HEK293 (cell line): ENCODE data around the gene SLC39A5.

Experiments
- CTCF ChIP-seq: fragments of 450-650 bp; formaldehyde crosslinking; IDR thresholded peaks from 2 replicates; pipeline ENCODE4 v1.5.1; 2016; ENCODE audit warnings: missing biosample characterization, missing genetic modification characterization
- EGR2 ChIP-seq: fragments of 450-650 bp; formaldehyde crosslinking; IDR thresholded peaks from 2 replicates; pipeline ENCODE4 v1.5.1; 2016; ENCODE audit warnings: low read depth, missing biosample characterization, missing genetic modification characterization
- PATZ1 ChIP-seq: fragments of 450-650 bp; formaldehyde crosslinking; IDR thresholded peaks from 2 replicates; pipeline ENCODE4 v1.5.1; 2016; ENCODE audit warnings: missing biosample characterization, missing genetic modification characterization
- SETDB1 ChIP-seq: IDR thresholded peaks from one replicate; pipeline ENCODE4 v1.6.1; 2017; ENCODE audit warnings: mild to moderate bottlenecking, low read length, moderate library complexity, mixed read lengths; ENCODE audit not compliant: insufficient read length
- TCF7L2 ChIP-seq: IDR thresholded peaks from 2 replicates; pipeline ENCODE4 v1.6.1; 2011; ENCODE audit warnings: low read depth, mild to moderate bottlenecking, inconsistent platforms, low read length, moderate library complexity, borderline replicate concordance
- YY1 ChIP-seq: fragments of 450-650 bp; formaldehyde crosslinking; IDR thresholded peaks from 2 replicates; pipeline ENCODE4 v1.5.1; 2018; ENCODE audit warnings: missing biosample characterization, missing genetic modification characterization
- ZBTB8A ChIP-seq: fragments of 450-650 bp; formaldehyde crosslinking; IDR thresholded peaks from 2 replicates; pipeline ENCODE4 v1.5.1; 2016; ENCODE audit warnings: missing biosample characterization, missing genetic modification characterization
- ZNF140 ChIP-seq: fragments of 450-650 bp; formaldehyde crosslinking; IDR thresholded peaks from 2 replicates; pipeline ENCODE4 v1.5.1; 2016; ENCODE audit warnings: missing biosample characterization, missing genetic modification characterization
- ZNF558 ChIP-seq: fragments of 450-650 bp; formaldehyde crosslinking; IDR thresholded peaks from 2 replicates; pipeline ENCODE4 v1.5.1; 2016; ENCODE audit warnings: missing biosample characterization, missing genetic modification characterization
- ZSCAN5A ChIP-seq: fragments of 450-650 bp; formaldehyde crosslinking; IDR thresholded peaks from 2 replicates; pipeline ENCODE4 v1.5.1; 2016; ENCODE audit warnings: missing biosample characterization, missing genetic modification characterization
- ZXDB ChIP-seq: fragments of 450-650 bp; formaldehyde crosslinking; IDR thresholded peaks from 2 replicates; pipeline ENCODE4 v1.5.1; 2016; ENCODE audit warnings: missing biosample characterization, missing genetic modification characterization

- TF ChIP-seq ZSCAN5A = no peak
- no peak for TF ChIP-seq TCF7L2
- no peak for TF ChIP-seq CTCF (tag by site-specific recombination)
- no peak for TF ChIP-seq ZXDB (tag by site-specific recombination)
- TF ChIP-seq PATZ1 (tag by site-specific recombination) = no peak
- no peak for TF ChIP-seq ZNF140
- TF ChIP-seq EGR2 (tag by site-specific recombination) = no peak
- TF ChIP-seq YY1 (tag by site-specific recombination) = no peak
- no peak for TF ChIP-seq ZBTB8A (tag by site-specific recombination)
- TF ChIP-seq SETDB1 = no peak
- TF ChIP-seq ZNF558 (tag by site-specific recombination) = no peak
Measured at GRCh38 chr12:56282030-56282429, 52.2 kb downstream of the SLC39A5 start.
